Measurements from ENCODE around the gene RIPK4.

- TF ChIP-seq CTCF (conservative IDR thresholded peaks at IDR 0.05) (no peak), ZFX (IDR thresholded peaks at IDR 0.05) (no peak)
Measured at GRCh38 chr21:41716751-41717150, 50.1 kb downstream of the RIPK4 start.
